Retinal pigment epithelial cell (primary cell): ENCODE data around the gene SLC6A13.

Experiments
- DNase-seq: peaks from one replicate; pipeline ENCODE4 v3.0.0-alpha.2; 2010; ENCODE audit warnings: low read depth
- H3K4me3 ChIP-seq: 2 replicates; pipeline ENCODE4 v1.5.1; 2011; ENCODE audit warnings: mild to moderate bottlenecking, low read length, control low read depth, moderate library complexity
- CTCF ChIP-seq: conservative IDR thresholded peaks from 2 replicates; pipeline ENCODE4 v1.5.1; 2011; ENCODE audit warnings: low read depth, low read length, control low read depth, inconsistent platforms

SLC6A13 gene

GRCh38 chr12:197911-198695 lies 64.5 kb downstream of the SLC6A13 start:
- no peak overlapping the region for H3K4me3 ChIP-seq
- no peak for DNase-seq
- TF ChIP-seq CTCF, result no peak

- no peak overlapping the region for H3K4me3 ChIP-seq
- TF ChIP-seq CTCF, result no peak
- no peak for DNase-seq
Observed at GRCh38 chr12:197347-197746, 65.3 kb downstream of the SLC6A13 start.

GRCh38 chr12:196436-196835 lies 66.2 kb downstream of the SLC6A13 start:
- no peak for TF ChIP-seq CTCF
- no peak overlapping the region for H3K4me3 ChIP-seq
- DNase-seq, result no peak

- DNase-seq, result no peak
- no peak for TF ChIP-seq CTCF
- H3K4me3 ChIP-seq, result no peak overlapping the region
Observed at GRCh38 chr12:195951-196350, 66.7 kb downstream of the SLC6A13 start.

- DNase-seq, result no peak
- no peak for TF ChIP-seq CTCF
- H3K4me3 ChIP-seq, result no peak overlapping the region
Observed at GRCh38 chr12:195156-195555, 67.5 kb downstream of the SLC6A13 start.

- no peak for DNase-seq
- no peak overlapping the region for H3K4me3 ChIP-seq
- TF ChIP-seq CTCF, result no peak
Observed at GRCh38 chr12:194276-194675, 68.4 kb downstream of the SLC6A13 start.

- H3K4me3 ChIP-seq, result no peak overlapping the region
- no peak for TF ChIP-seq CTCF
Observed at GRCh38 chr12:193261-193660, 69.4 kb downstream of the SLC6A13 start.

More at GRCh38 chr12:193261-193660, 69.4 kb downstream of the SLC6A13 start:
- DNase-seq, result no peak
